Erythroblast (primary cell): Measurements from ENCODE around the gene RPH3AL.

Experiments used
- GATA1 ChIP-seq: IDR thresholded peaks from 2 replicates; pipeline ENCODE4 v1.6.1; 2011; ENCODE audit warnings: low read depth, mild to moderate bottlenecking, control low read depth, low read length, moderate library complexity
- POLR2A ChIP-seq: IDR thresholded peaks from 2 replicates; pipeline ENCODE4 v1.6.1; 2011; ENCODE audit warnings: mild to moderate bottlenecking, low read length

GRCh38 chr17:246851-247421 is 105.7 kb downstream of the RPH3AL start:
- TF ChIP-seq POLR2A (no peak), GATA1 (no peak)
